SK-N-SH (cell line): ENCODE measurements around the gene NUMB.

Source experiments
- CTCF ChIP-seq: fragments of 200-600 bp; sonication (generic); IDR thresholded peaks from 2 replicates; pipeline ENCODE4 v1.6.1; 2017; ENCODE audit warnings: antibody characterized with exemption, mild to moderate bottlenecking, moderate library complexity
- FOXJ3 ChIP-seq: sonication (generic); formaldehyde crosslinking; IDR thresholded peaks from 2 replicates; pipeline ENCODE4 v1.5.1; 2020; ENCODE audit warnings: mild to moderate bottlenecking, missing genetic modification reagents
- POLR2AphosphoS5 ChIP-seq: IDR thresholded peaks from 2 replicates; pipeline ENCODE4 v1.6.1; 2012; ENCODE audit warnings: low read depth, low read length
- RCOR1 ChIP-seq: fragments of 150-350 bp; IDR thresholded peaks from 2 replicates; pipeline ENCODE4 v1.6.1; 2017; ENCODE audit warnings: antibody characterized with exemption, low read length
- SMC3 ChIP-seq: IDR thresholded peaks from 2 replicates; pipeline ENCODE4 v1.6.1; 2012; ENCODE audit warnings: low read depth, low read length, improper control_type of control experiment

- TF ChIP-seq CTCF, result peak; percentile 80
- TF ChIP-seq SMC3, result peak; percentile 83
- no peak for TF ChIP-seq RCOR1
- no peak for TF ChIP-seq FOXJ3 (CRISPR knock-in tag)
- TF ChIP-seq POLR2AphosphoS5, result no peak
Measured at GRCh38 chr14:73472185-73473114, 14.1 kb upstream of the NUMB start.
